T-helper 1 cell treated with Interleukin-12 subunit alpha and Interleukin-12 subunit beta and Interleukin-4 antibody, amounts not matched to agents 30 μg/mL and 1 μg/mL, for 36 hours (primary cell): ENCODE measurements around the gene C2orf76.

Source experiments
- H3K27ac Mint-ChIP-seq: one replicate; pipeline ENCODE4 v1.8.0; 2021; ENCODE audit warnings: mild to moderate bottlenecking, mixed read lengths
- H3K27me3 Mint-ChIP-seq: one replicate; pipeline ENCODE4 v1.8.0; 2021; ENCODE audit warnings: low read depth, mixed read lengths
- H3K36me3 Mint-ChIP-seq: one replicate; pipeline ENCODE4 v1.8.0; 2021; ENCODE audit warnings: low read depth, mixed read lengths
- H3K4me1 Mint-ChIP-seq: one replicate; pipeline ENCODE4 v1.8.0; 2021; ENCODE audit warnings: low read depth, mixed read lengths
- H3K4me3 Mint-ChIP-seq: one replicate; pipeline ENCODE4 v1.8.0; 2021; ENCODE audit warnings: mild to moderate bottlenecking, moderate library complexity, mixed read lengths
- H3K9me3 Mint-ChIP-seq: one replicate; pipeline ENCODE4 v1.8.0; 2021; ENCODE audit warnings: mixed read lengths

C2orf76 gene

DNA sequence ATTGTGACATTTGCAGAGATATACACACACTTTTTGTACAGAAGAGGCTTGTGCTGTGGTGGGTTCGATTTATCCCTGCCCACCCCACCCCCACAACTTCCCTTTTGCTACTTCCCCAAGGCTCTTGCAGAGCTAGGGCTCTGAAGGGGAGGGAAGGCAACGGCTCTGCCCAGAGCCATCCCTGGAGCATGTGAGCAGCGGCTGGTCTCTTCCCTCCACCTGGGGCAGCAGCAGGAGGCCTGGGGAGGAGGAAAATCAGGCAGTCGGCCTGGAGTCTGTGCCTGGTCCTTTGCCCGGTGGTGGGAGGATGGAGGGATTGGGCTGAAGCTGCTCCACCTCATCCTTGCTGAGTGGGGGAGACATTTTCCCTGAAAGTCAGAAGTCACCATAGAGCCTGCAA lies 103.0 kb downstream of the C2orf76 start:
- Mint-ChIP-seq H3K4me1 (no peaks in the 10 kb centered on the region), H3K36me3 (no peaks in the 10 kb centered on the region), H3K27me3 (peaks cover 9% of the 10 kb centered on the region), H3K4me3 (no peak overlapping the region), H3K9me3 (no peaks in the 10 kb centered on the region), H3K27ac (no peak overlapping the region)

DNA sequence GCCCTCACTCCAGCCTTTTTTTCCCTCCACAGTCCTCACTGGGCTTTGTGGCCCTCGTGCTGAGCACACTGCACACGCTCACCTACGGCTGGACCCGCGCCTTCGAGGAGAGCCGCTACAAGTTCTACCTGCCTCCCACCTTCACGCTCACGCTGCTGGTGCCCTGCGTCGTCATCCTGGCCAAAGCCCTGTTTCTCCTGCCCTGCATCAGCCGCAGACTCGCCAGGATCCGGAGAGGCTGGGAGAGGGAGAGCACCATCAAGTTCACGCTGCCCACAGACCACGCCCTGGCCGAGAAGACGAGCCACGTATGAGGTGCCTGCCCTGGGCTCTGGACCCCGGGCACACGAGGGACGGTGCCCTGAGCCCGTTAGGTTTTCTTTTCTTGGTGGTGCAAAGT lies 103.6 kb downstream of the C2orf76 start:
- Mint-ChIP-seq H3K27me3 (peaks cover 9% of the 10 kb centered on the region), H3K4me3 (no peak overlapping the region), H3K9me3 (no peaks in the 10 kb centered on the region), H3K4me1 (no peaks in the 10 kb centered on the region), H3K36me3 (no peaks in the 10 kb centered on the region), H3K27ac (no peak overlapping the region)

DNA sequence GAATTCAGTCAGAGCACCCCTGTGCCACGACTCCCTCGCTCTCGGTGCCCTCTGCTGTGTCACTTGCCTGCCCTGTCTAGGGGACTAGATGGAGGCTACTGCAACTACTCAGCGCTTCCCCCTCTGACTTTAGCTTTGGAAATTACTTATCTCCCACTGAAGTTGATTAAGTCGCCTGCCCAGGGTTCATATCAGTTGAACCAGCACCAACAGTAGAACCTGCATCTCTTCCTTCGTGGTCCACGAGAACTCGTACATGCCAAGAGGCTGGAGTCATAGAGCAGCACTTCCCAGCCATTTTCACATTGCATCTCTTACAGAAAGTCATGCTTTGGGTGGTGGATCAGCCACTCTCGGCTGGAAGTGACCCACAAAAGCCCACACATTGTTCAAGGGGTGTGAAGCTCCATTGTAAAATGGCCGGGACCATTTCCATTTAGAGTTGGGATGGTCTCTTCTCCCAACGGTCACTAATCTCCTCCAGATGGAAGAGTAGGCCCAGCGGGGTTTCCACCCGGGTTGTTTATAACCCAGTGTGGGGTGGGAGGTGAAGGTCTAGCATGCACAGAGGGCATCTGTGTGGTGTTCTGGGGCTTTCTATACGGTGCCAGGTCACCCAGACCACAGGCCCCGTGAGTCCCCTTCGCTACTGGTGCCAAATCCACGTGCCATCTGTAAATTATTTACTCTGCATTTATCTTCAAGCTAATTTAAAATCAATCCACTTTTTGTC lies 105.0 kb downstream of the C2orf76 start:
- Mint-ChIP-seq H3K4me3 (no peak overlapping the region), H3K27ac (no peak overlapping the region), H3K36me3 (no peaks in the 10 kb centered on the region), H3K27me3 (peaks cover 1% of the 10 kb centered on the region), H3K4me1 (no peaks in the 10 kb centered on the region), H3K9me3 (no peaks in the 10 kb centered on the region)

DNA sequence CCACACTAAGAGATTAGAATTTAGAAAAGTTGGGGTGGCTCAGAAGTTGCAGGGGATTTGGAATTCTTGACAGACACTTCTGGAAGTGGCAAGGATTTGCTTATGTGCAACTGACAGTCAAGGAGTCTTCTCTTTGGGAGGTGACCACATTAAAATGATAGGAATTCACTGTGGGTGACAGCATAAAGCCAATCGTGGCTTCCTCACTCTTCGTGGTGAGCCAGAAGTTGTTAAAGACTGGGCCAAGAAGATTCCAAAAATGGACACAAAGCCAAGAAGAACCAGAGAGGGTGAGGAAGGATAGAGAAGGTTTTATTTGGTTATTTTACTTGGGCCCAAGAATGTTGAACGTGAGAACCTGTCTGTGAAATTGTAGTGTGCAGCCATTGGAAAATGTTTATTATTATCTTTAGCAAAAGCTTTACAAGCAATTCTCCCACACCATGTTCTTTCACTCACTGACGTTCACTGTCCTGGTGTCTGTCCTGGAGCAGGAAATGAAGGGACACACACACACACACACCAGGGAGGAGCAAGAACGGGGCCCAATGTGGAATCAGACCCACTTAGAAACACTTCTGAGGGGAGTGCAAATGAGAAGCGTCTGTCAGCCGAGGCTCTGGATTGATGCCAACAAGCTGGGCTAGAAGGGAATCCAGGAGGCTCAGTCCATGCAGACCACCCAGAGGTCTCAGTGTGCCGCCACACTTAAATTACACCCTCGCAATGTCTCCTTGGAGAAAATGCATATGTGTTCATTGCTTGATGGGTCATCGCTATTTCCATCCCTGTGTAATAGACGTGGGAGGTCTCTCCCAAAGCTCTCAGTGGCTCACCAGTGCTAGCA lies 105.8 kb downstream of the C2orf76 start:
- Mint-ChIP-seq H3K4me3 (no peak overlapping the region), H3K4me1 (no peaks in the 10 kb centered on the region), H3K27ac (no peak overlapping the region), H3K27me3 (no peaks in the 10 kb centered on the region), H3K36me3 (no peaks in the 10 kb centered on the region), H3K9me3 (no peaks in the 10 kb centered on the region)

- no peak overlapping the region for H3K4me3 Mint-ChIP-seq
- H3K36me3 Mint-ChIP-seq, result no peaks in the 10 kb centered on the region
- no peak overlapping the region for H3K27ac Mint-ChIP-seq
- no peaks in the 10 kb centered on the region for H3K9me3 Mint-ChIP-seq
- no peaks in the 10 kb centered on the region for H3K27me3 Mint-ChIP-seq
- no peaks in the 10 kb centered on the region for H3K4me1 Mint-ChIP-seq
Measured at GRCh38 chr2:119259296-119259860, 107.3 kb downstream of the C2orf76 start.

DNA sequence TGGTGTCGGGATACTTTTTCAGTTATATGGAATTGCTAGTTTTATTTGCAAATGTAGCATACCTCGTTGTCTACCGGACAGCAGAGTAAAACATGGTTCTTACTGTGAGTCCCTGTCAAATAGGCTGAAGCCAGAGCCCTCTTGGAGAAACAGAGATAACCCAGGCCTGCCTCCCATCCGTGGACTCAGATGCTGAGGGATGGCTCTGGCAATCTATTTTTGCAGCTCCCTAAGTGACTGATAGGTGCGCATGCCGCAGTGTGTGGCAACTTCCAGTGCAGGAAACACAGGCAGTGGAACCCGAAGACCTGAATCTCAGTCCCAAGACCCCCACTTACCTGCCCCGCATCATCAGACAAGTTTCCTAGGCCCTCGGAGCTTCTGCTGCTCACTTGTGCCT lies 109.4 kb downstream of the C2orf76 start:
- Mint-ChIP-seq H3K36me3 (no peaks in the 10 kb centered on the region), H3K27ac (no peak overlapping the region), H3K4me1 (no peaks in the 10 kb centered on the region), H3K27me3 (no peaks in the 10 kb centered on the region), H3K9me3 (no peaks in the 10 kb centered on the region), H3K4me3 (no peak overlapping the region)

DNA sequence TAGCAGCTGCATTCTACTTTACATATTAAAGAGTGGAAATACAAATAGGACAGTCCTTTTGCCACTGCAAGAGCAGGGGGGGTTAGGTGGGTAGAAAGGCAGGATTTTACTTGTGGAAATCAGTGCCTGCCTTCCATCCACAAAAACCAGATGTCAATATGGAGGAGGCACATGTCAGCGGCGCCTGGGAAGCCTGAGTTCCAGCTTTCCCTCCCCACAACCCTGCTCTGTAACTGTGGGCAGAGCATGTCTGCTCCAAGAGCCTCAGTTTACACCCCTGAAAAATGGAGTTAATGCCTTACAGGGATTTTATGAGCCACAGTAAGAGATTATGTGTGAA lies 110.1 kb downstream of the C2orf76 start:
- H3K9me3 Mint-ChIP-seq, result no peaks in the 10 kb centered on the region
- H3K27me3 Mint-ChIP-seq, result no peaks in the 10 kb centered on the region
- no peak overlapping the region for H3K27ac Mint-ChIP-seq
- no peaks in the 10 kb centered on the region for H3K4me1 Mint-ChIP-seq
- no peak overlapping the region for H3K4me3 Mint-ChIP-seq
- no peaks in the 10 kb centered on the region for H3K36me3 Mint-ChIP-seq

GRCh38 chr2:119255760-119256581 lies 110.7 kb downstream of the C2orf76 start:
- Mint-ChIP-seq H3K9me3 (no peaks in the 10 kb centered on the region), H3K4me3 (no peak overlapping the region), H3K27ac (no peak overlapping the region), H3K27me3 (no peaks in the 10 kb centered on the region), H3K36me3 (no peaks in the 10 kb centered on the region), H3K4me1 (no peaks in the 10 kb centered on the region)

DNA sequence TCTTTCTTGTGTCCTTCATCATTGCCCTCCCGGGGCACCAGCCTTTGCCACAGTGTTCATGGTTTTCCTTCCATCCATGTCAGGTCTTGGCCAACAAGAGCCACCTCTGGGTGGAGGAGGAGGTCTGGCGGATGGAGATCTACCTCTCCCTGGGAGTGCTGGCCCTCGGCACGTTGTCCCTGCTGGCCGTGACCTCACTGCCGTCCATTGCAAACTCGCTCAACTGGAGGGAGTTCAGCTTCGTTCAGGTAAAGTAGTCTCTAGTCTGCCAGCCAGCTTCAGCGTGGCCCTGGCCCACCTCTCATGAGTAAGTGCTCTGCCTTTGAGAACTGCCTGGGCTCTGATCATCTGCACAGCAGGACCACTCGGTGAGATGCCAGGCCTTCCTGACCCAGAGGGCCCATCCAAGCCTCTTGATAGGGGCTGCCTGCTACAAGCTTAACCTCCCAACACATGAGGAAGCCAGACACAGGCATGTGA lies 112.0 kb downstream of the C2orf76 start:
- Mint-ChIP-seq H3K4me3 (no peak overlapping the region), H3K4me1 (no peaks in the 10 kb centered on the region), H3K9me3 (no peaks in the 10 kb centered on the region), H3K36me3 (no peaks in the 10 kb centered on the region), H3K27me3 (no peaks in the 10 kb centered on the region), H3K27ac (no peak overlapping the region)

- no peak overlapping the region for H3K27ac Mint-ChIP-seq
- no peaks in the 10 kb centered on the region for H3K9me3 Mint-ChIP-seq
- H3K4me1 Mint-ChIP-seq, result no peaks in the 10 kb centered on the region
- no peaks in the 10 kb centered on the region for H3K27me3 Mint-ChIP-seq
- no peaks in the 10 kb centered on the region for H3K36me3 Mint-ChIP-seq
- H3K4me3 Mint-ChIP-seq, result no peak overlapping the region
Measured at GRCh38 chr2:119253760-119254600, 112.7 kb downstream of the C2orf76 start.

- H3K27ac Mint-ChIP-seq, result no peak overlapping the region
- H3K4me3 Mint-ChIP-seq, result no peak overlapping the region
- H3K9me3 Mint-ChIP-seq, result no peaks in the 10 kb centered on the region
- H3K4me1 Mint-ChIP-seq, result no peaks in the 10 kb centered on the region
- no peaks in the 10 kb centered on the region for H3K36me3 Mint-ChIP-seq
- H3K27me3 Mint-ChIP-seq, result no peaks in the 10 kb centered on the region
Measured at GRCh38 chr2:119253114-119253702, 113.4 kb downstream of the C2orf76 start.
